ENCODE data around the gene CIB1.
"Not testable (repeated sequence)": the region's sequence is repeated elsewhere in the genome, so short reads cannot be mapped to it uniquely, and the experiment has no call there.

DNA sequence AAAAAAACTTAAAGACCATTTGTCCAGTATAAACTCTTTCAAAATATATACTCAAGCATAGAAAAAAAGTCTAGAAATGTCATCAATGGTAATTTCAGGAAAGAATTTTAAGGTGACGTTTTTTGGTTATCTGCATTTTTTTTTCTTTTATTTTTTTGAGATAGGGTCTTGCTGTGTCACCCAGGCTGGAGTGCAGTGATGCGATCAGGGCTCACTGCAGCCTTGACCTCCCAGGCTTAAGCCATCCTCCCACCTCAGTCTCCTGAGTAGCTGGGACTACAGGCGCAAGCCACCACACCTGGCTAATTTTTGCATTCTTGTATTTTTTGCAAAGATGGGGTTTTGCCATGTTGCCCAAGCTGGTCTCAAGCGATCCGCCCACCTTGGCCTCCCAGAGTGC lies 47.0 kb upstream of the CIB1 start:
- not testable (repeated sequence) for TF ChIP-seq CTCF (IDR thresholded peaks at IDR 0.05; ENCODE audit: insufficient read depth, low read length); SPI1 (IDR thresholded peaks at IDR 0.05; ENCODE audit: borderline replicate concordance, low read depth); POLR2AphosphoS5 (IDR thresholded peaks at IDR 0.05; ENCODE audit: low read depth)
- TF ChIP-seq, protein P1, sequence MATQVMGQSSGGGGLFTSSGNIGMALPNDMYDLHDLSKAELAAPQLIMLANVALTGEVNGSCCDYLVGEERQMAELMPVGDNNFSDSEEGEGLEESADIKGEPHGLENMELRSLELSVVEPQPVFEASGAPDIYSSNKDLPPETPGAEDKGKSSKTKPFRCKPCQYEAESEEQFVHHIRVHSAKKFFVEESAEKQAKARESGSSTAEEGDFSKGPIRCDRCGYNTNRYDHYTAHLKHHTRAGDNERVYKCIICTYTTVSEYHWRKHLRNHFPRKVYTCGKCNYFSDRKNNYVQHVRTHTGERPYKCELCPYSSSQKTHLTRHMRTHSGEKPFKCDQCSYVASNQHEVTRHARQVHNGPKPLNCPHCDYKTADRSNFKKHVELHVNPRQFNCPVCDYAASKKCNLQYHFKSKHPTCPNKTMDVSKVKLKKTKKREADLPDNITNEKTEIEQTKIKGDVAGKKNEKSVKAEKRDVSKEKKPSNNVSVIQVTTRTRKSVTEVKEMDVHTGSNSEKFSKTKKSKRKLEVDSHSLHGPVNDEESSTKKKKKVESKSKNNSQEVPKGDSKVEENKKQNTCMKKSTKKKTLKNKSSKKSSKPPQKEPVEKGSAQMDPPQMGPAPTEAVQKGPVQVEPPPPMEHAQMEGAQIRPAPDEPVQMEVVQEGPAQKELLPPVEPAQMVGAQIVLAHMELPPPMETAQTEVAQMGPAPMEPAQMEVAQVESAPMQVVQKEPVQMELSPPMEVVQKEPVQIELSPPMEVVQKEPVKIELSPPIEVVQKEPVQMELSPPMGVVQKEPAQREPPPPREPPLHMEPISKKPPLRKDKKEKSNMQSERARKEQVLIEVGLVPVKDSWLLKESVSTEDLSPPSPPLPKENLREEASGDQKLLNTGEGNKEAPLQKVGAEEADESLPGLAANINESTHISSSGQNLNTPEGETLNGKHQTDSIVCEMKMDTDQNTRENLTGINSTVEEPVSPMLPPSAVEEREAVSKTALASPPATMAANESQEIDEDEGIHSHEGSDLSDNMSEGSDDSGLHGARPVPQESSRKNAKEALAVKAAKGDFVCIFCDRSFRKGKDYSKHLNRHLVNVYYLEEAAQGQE (IDR thresholded peaks at IDR 0.05; ENCODE audit: insufficient replicate concordance, low read depth): not testable (repeated sequence)
